Type B pancreatic cell (in vitro differentiated cells): Measurements from ENCODE around the gene NDUFS3. TPM values are rescaled to one million over a fixed set of nuclear protein-coding genes. Genes with fewer than 3 reads are reported as not detected.

Source experiments
- DNase-seq: peaks from one replicate; pipeline ENCODE4 v3.0.0; 2021; ENCODE audit warnings: mixed read lengths; ENCODE audit not compliant: unreplicated experiment; ENCODE audit errors: extremely low spot score
- H3K27ac Mint-ChIP-seq: 2 replicates; pipeline ENCODE4 v1.8.0; 2021; ENCODE audit warnings: mild to moderate bottlenecking, mixed read lengths
- H3K27me3 Mint-ChIP-seq: 2 replicates; pipeline ENCODE4 v1.8.0; 2021; ENCODE audit warnings: mixed read lengths
- H3K36me3 Mint-ChIP-seq: 2 replicates; pipeline ENCODE4 v1.8.0; 2021; ENCODE audit warnings: mixed read lengths
- H3K4me1 Mint-ChIP-seq: one replicate; pipeline ENCODE4 v1.8.0; 2021; ENCODE audit warnings: mixed read lengths; ENCODE audit not compliant: unreplicated experiment
- H3K4me3 Mint-ChIP-seq: 2 replicates; pipeline ENCODE4 v1.8.0; 2021; ENCODE audit warnings: mild to moderate bottlenecking, mixed read lengths
- H3K9me3 Mint-ChIP-seq: 2 replicates; pipeline ENCODE4 v1.8.0; 2021; ENCODE audit warnings: mixed read lengths
- CTCF ChIP-seq: fragments of 200-600 bp; sonication (generic); conservative IDR thresholded peaks from 2 replicates; pipeline ENCODE4 v1.5.0; 2021; ENCODE audit warnings: antibody characterized with exemption, mild to moderate bottlenecking
- total RNA-seq: library from RNA; stranded (reverse); gene quantifications from 2 replicates; pipeline ENCODE4 v1.2.1, GENCODE V29; 2021; ENCODE audit warnings: low replicate concordance

NDUFS3 gene
- total RNA-seq, 1 donor from 2014 or later: 161 TPM

- DNase-seq: no peak
- Mint-ChIP-seq H3K9me3 (no peaks in the 10 kb centered on the region), H3K27me3 (no peaks in the 10 kb centered on the region), H3K36me3 (no peaks in the 10 kb centered on the region), H3K4me3 (peak overlapping the region; percentile 88), H3K27ac (peak overlapping the region; percentile 29), H3K4me1 (peaks cover 5% of the 10 kb centered on the region)
- TF ChIP-seq CTCF: no peak
Observed at GRCh38 chr11:47564933-47565339, 13.9 kb upstream of the NDUFS3 start.

GRCh38 chr11:47565340-47566148 is 13.3 kb upstream of the NDUFS3 start, which contains the start of gene PTPMT1:
TSS of gene PTPMT1 (plus strand) at chr11:47565599. CDS start at chr11:47565623, 24 bp downstream.
- Mint-ChIP-seq H3K27me3 (no peaks in the 10 kb centered on the region), H3K9me3 (no peaks in the 10 kb centered on the region), H3K36me3 (no peaks in the 10 kb centered on the region), H3K4me1 (peaks cover 5% of the 10 kb centered on the region), H3K4me3 (peak within 1 kb of the TSS; percentile 88), H3K27ac (peak within 1 kb of the TSS; percentile 75)
- DNase-seq: peak; percentile 83
- no peak for TF ChIP-seq CTCF

- Mint-ChIP-seq H3K27ac (peak overlapping the region; percentile 75), H3K9me3 (no peaks in the 10 kb centered on the region), H3K27me3 (no peaks in the 10 kb centered on the region), H3K4me3 (peak overlapping the region; percentile 88), H3K4me1 (peaks cover 5% of the 10 kb centered on the region), H3K36me3 (peaks cover 3% of the 10 kb centered on the region)
- no peak for TF ChIP-seq CTCF
- no peak for DNase-seq
Observed at GRCh38 chr11:47566149-47566698, 12.7 kb upstream of the NDUFS3 start.

- no peak for DNase-seq
- no peak for TF ChIP-seq CTCF
- Mint-ChIP-seq H3K27me3 (no peaks in the 10 kb centered on the region), H3K36me3 (peaks cover 12% of the 10 kb centered on the region), H3K4me1 (peaks cover 5% of the 10 kb centered on the region), H3K9me3 (no peaks in the 10 kb centered on the region), H3K4me3 (no peak overlapping the region), H3K27ac (no peak overlapping the region)
Observed at GRCh38 chr11:47569646-47570045, 9.2 kb upstream of the NDUFS3 start.

- Mint-ChIP-seq H3K4me3 (no peak overlapping the region), H3K27ac (no peak overlapping the region), H3K27me3 (no peaks in the 10 kb centered on the region), H3K4me1 (peaks cover 5% of the 10 kb centered on the region), H3K36me3 (peaks cover 12% of the 10 kb centered on the region), H3K9me3 (no peaks in the 10 kb centered on the region)
- no peak for TF ChIP-seq CTCF
- no peak for DNase-seq
Observed at GRCh38 chr11:47570651-47571356, 8.1 kb upstream of the NDUFS3 start.
